GM23248 (cell line): ENCODE measurements around the gene NDUFS5. TPM values are rescaled to one million over a fixed set of nuclear protein-coding genes. Genes with fewer than 3 reads are reported as not detected.

ENCODE experiments used
- DNase-seq: peaks from one replicate; pipeline ENCODE4 v3.0.0-alpha.2; 2015
- H2AFZ ChIP-seq: fragments of 200-600 bp; sonication (generic); 2 replicates; pipeline ENCODE4 v1.6.1; 2016; ENCODE audit warnings: antibody characterized with exemption
- H3F3A ChIP-seq: fragments of 200-600 bp; sonication (generic); 2 replicates; pipeline ENCODE4 v1.6.1; 2016; ENCODE audit warnings: mild to moderate bottlenecking, antibody characterized with exemption, mixed run types; ENCODE audit not compliant: insufficient read depth
- H3K27ac ChIP-seq: fragments of 200-600 bp; sonication (generic); 2 replicates; pipeline ENCODE4 v1.5.1; 2016; ENCODE audit warnings: mild to moderate bottlenecking
- H3K27me3 ChIP-seq: fragments of 200-600 bp; sonication (generic); replicated peaks from 2 replicates; pipeline ENCODE4 v1.6.1; 2016; ENCODE audit warnings: mild to moderate bottlenecking; ENCODE audit not compliant: insufficient read depth
- H3K36me3 ChIP-seq: fragments of 200-600 bp; sonication (generic); 2 replicates; pipeline ENCODE4 v1.6.1; 2016; ENCODE audit warnings: low read depth, mild to moderate bottlenecking
- H3K4me1 ChIP-seq: fragments of 200-600 bp; sonication (generic); 2 replicates; pipeline ENCODE4 v1.6.1; 2016; ENCODE audit warnings: mild to moderate bottlenecking; ENCODE audit not compliant: insufficient read depth
- H3K4me2 ChIP-seq: fragments of 200-600 bp; sonication (generic); one replicate; pipeline ENCODE4 v1.6.1; 2016; ENCODE audit warnings: mild to moderate bottlenecking; ENCODE audit not compliant: unreplicated experiment
- H3K4me3 ChIP-seq: fragments of 200-600 bp; sonication (generic); 2 replicates; pipeline ENCODE4 v1.5.1; 2016; ENCODE audit warnings: mild to moderate bottlenecking
- H3K79me2 ChIP-seq: fragments of 200-600 bp; sonication (generic); 2 replicates; pipeline ENCODE4 v1.6.1; 2016; ENCODE audit warnings: mild to moderate bottlenecking; ENCODE audit not compliant: insufficient read depth
- H3K9ac ChIP-seq: fragments of 200-600 bp; sonication (generic); 2 replicates; pipeline ENCODE4 v1.6.1; 2016; ENCODE audit warnings: mild to moderate bottlenecking
- H3K9me2 ChIP-seq: fragments of 200-600 bp; sonication (generic); 2 replicates; pipeline ENCODE4 v1.6.1; 2016; ENCODE audit warnings: mixed run types, mild to moderate bottlenecking, moderate library complexity; ENCODE audit not compliant: insufficient read depth
- H3K9me3 ChIP-seq: fragments of 200-600 bp; sonication (generic); one replicate; pipeline ENCODE4 v1.6.1; 2017; ENCODE audit warnings: low read depth
- H4K20me1 ChIP-seq: fragments of 200-600 bp; sonication (generic); 2 replicates; pipeline ENCODE4 v1.6.0; 2016; ENCODE audit not compliant: insufficient read depth
- EZH2 ChIP-seq: fragments of 200-600 bp; sonication (generic); IDR thresholded peaks from 2 replicates; pipeline ENCODE4 v1.6.1; 2018; ENCODE audit warnings: antibody characterized with exemption, mild to moderate bottlenecking; ENCODE audit not compliant: insufficient read depth, poor library complexity, severe bottlenecking
- EZH2phosphoT487 ChIP-seq: fragments of 200-600 bp; sonication (generic); IDR thresholded peaks from 2 replicates; pipeline ENCODE4 v1.6.1; 2018; ENCODE audit warnings: antibody characterized with exemption, moderate library complexity, mild to moderate bottlenecking, low read depth; ENCODE audit not compliant: insufficient read depth
- WGBS, 2 experiments: methylation state at CpG; one replicate each; pipeline ENCODE4 v1.1.6; 2015 to 2017; ENCODE audit warnings: low lambda C conversion rate in 2 of 2, low coverage in 1 of 2; ENCODE audit errors: missing lambda C conversion rate in 2 of 2; 5-methylcytosine and 5-hydroxymethylcytosine counted together
- in situ Hi-C: fragments of 300-500 bp; cut with MboI; formaldehyde crosslinking; loops from 2 replicates; pipeline ENCODE4 v1.15.0; 2020
- polyA plus RNA-seq: library from polyadenylated mRNA; unstranded; fragments of >200 nt; fragmentation: Nextera tagmentation; extraction: Ambion mirVana; gene quantifications from 2 replicates; pipeline ENCODE4 v1.2.1, GENCODE V29; 2016
- total RNA-seq: library from RNA; depleted of rRNA; stranded (reverse); fragments of >200 nt; shearing (Covaris generic); gene quantifications from 2 replicates; pipeline ENCODE4 v1.2.3, GENCODE V29; 2014

The NDUFS5 gene
- total and polyA plus RNA-seq, 2 experiments from 2014 or later = 257 to 606 TPM

DNA sequence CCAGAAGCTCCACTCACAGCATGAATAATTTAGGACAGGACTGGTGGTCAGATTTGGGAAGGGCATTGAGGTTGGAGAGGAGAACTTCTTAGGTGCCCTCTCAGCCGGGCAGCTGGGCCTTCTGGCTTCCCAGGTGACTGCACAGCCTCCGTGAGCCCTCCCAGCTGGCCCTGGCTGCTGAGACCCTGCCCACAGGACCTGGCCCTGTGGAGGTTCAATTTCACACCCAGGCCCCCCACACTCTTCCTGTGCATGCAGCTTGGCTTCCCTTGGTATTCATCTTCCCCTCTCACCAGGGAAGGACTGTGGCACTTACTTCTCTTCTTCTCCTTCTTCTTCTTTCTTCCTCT, 50.6 kb downstream of the NDUFS5 start:
- no peak for DNase-seq
- TF ChIP-seq EZH2 = no peak
- no peak overlapping the region for H3K27ac ChIP-seq

DNA sequence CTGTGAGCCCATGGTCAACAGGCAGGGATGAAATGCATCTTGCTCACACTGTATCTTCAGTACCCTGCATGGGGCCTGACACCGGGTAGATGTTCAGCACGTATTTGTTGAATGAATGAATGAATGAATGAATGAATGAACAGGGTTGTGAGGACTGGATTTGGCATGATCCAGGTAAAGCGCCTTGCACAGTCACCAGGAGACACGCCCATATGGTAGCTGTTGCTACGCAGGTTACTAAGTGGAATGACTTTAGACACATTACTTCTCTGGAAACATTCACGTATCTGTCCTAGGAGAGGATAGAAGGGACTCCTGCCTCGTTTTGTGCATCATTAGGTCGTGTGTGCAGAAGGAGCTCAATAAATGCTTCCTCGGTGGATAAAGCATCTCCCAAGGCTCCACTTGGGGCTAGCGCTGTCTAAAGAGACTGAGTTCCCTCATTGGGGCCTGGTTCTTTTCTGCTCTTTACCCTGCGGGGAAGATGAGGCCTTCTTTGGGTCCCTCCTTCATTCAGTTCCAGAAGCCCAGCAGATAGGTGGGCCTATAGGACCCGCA, 54.2 kb downstream of the NDUFS5 start:
- H3F3A ChIP-seq = peaks cover 7% of the 10 kb centered on the region; the same call in 1 of the 2 replicates
- H3K9me2 ChIP-seq = no peaks in the 10 kb centered on the region
- H3K36me3 ChIP-seq = no peaks in the 10 kb centered on the region
- no peaks in the 10 kb centered on the region for H3K79me2 ChIP-seq
- TF ChIP-seq EZH2phosphoT487 = no peak
- no peak for TF ChIP-seq EZH2
- H3K4me2 ChIP-seq = no peak overlapping the region
- no peak overlapping the region for H3K9ac ChIP-seq
- no peak for DNase-seq
- H3K4me3 ChIP-seq = peak overlapping the region; percentile 68; the same call in 1 of the 2 replicates
- H2AFZ ChIP-seq = peak overlapping the region; percentile 74
- no peaks in the 10 kb centered on the region for H4K20me1 ChIP-seq
- no peaks in the 10 kb centered on the region for H3K27me3 ChIP-seq
- 74 to 77% methylated on average over 12 of the region's 12 CpGs for WGBS, 2 experiments
- peaks cover 8% of the 10 kb centered on the region; the same call in 1 of the 2 replicates for H3K4me1 ChIP-seq
- no peaks in the 10 kb centered on the region for H3K9me3 ChIP-seq
- H3K27ac ChIP-seq = no peak overlapping the region
- in situ Hi-C loops = loop anchor here (10.0 to 25.0 kb wide), 2 partner anchors 216 to 457 kb away; no protein-coding TSS in a partner anchor

More for the DNA sequence above, 50.6 kb downstream of the NDUFS5 start:
- Histone ChIP-seq H3K79me2 (no peaks in the 10 kb centered on the region), H3K9me2 (no peaks in the 10 kb centered on the region), H3K4me3 (no peak overlapping the region), H3K9ac (no peak overlapping the region), H3K36me3 (no peaks in the 10 kb centered on the region), H3K4me1 (peaks cover 8% of the 10 kb centered on the region; the same call in 1 of the 2 replicates), H3F3A (peaks cover 7% of the 10 kb centered on the region; the same call in 1 of the 2 replicates), H3K27me3 (no peaks in the 10 kb centered on the region), H4K20me1 (no peaks in the 10 kb centered on the region), H2AFZ (no peak overlapping the region), H3K4me2 (no peak overlapping the region), H3K9me3 (no peaks in the 10 kb centered on the region)
- in situ Hi-C loops = loop anchor here (25.0 kb wide), 1 partner anchor 461 kb away; no protein-coding TSS in a partner anchor
- WGBS, 2 experiments = 93 to 100% methylated on average over 2 of the region's 2 CpGs

DNA sequence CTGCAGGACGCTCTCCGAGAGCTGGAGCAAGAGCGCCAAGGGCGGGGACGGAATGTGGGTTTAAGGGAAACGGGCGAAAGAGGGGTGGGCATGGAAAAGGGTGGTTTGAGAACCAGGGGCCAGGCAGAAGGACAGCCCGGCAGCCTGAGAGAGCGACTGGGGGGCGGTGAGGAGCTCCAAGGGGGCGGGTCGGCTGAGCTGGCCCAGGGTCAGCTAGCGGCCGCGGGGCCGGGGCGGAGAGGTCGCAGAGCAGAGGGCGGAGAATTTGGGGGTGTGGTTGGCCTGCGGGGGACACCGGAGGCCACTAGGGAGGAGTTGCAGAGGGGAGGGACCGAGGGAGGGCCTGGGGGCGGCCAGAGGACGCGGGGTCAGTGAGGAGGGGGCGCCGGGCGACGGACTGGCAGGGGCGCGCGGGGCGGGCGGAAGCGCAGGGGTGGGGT, 54.7 kb downstream of the NDUFS5 start:
- Histone ChIP-seq H3K4me3 (peak overlapping the region; percentile 68), H3K36me3 (no peaks in the 10 kb centered on the region), H3K4me2 (peak overlapping the region; percentile 32), H3K9ac (no peak overlapping the region), H3F3A (peaks cover 9% of the 10 kb centered on the region; the same call in 1 of the 2 replicates), H3K27ac (no peak overlapping the region), H3K9me2 (no peaks in the 10 kb centered on the region), H3K9me3 (no peaks in the 10 kb centered on the region), H3K4me1 (peaks cover 8% of the 10 kb centered on the region; the same call in 1 of the 2 replicates), H2AFZ (peak overlapping the region; percentile 74), H3K79me2 (no peaks in the 10 kb centered on the region), H3K27me3 (no peaks in the 10 kb centered on the region), H4K20me1 (no peaks in the 10 kb centered on the region)
- 10 to 14% methylated on average over 18 to 34 of the region's 35 CpGs for WGBS, 2 experiments
- no peak for DNase-seq
- TF ChIP-seq EZH2phosphoT487 (no peak), EZH2 (no peak)
- in situ Hi-C loops = loop anchor here (10.0 to 25.0 kb wide), 2 partner anchors 216 to 456 kb away; no protein-coding TSS in a partner anchor

- Histone ChIP-seq H3K27ac (no peak overlapping the region), H3K36me3 (no peaks in the 10 kb centered on the region), H3F3A (peaks cover 9% of the 10 kb centered on the region; the same call in 1 of the 2 replicates), H3K4me2 (peak overlapping the region; percentile 70), H2AFZ (peak overlapping the region; percentile 64), H3K27me3 (no peaks in the 10 kb centered on the region), H3K9me3 (no peaks in the 10 kb centered on the region), H3K79me2 (no peaks in the 10 kb centered on the region), H3K4me3 (peak overlapping the region; percentile 68), H3K9ac (peak overlapping the region; percentile 44; the same call in 1 of the 2 replicates), H4K20me1 (no peaks in the 10 kb centered on the region), H3K9me2 (no peaks in the 10 kb centered on the region), H3K4me1 (peaks cover 7% of the 10 kb centered on the region)
- in situ Hi-C loops = loop anchor here (10.0 to 25.0 kb wide), 2 partner anchors 217 to 456 kb away; no protein-coding TSS in a partner anchor
- DNase-seq = peak; percentile 55
- WGBS, 2 experiments = 1 to 2% methylated on average over 37 to 39 of the region's 105 CpGs
- no peak for TF ChIP-seq EZH2phosphoT487
- no peak for TF ChIP-seq EZH2
Observed at GRCh38 chr1:39081271-39082009, 55.3 kb downstream of the NDUFS5 start.
